Caco-2 (cell line): ENCODE results near the gene SLC22A23. TPM values are rescaled to one million over a fixed set of nuclear protein-coding genes. Genes with fewer than 3 reads are reported as not detected.

Experiments used
- BruUV-seq: library from RNA; stranded (reverse); fragments of 400-500 nt; replicated peaks from 2 replicates; lab custom pipeline; 2021; lab: Mats Ljungman, UMichigan
- CTCF ChIA-PET: fragments of 300-600 bp; sonication (Branson Sonifier 250); formaldehyde crosslinking; loops from one replicate; lab custom pipeline; 2022; ENCODE audit warnings: antibody characterized with exemption; lab: Charles Lee
- POLR2A ChIA-PET: fragments of 300-600 bp; sonication (Branson Sonifier 250); formaldehyde crosslinking; loops from one replicate; lab custom pipeline; 2022; ENCODE audit warnings: antibody characterized with exemption; lab: Charles Lee
- DNase-seq, 2 experiments: peaks; one replicate each; pipeline versions ENCODE4 v3.0.0 to v3.0.0-alpha.2; 2020 to 2022
- H3K27me3 ChIP-seq: replicated peaks from 2 replicates; pipeline ENCODE4 v1.6.0; 2011; ENCODE audit warnings: low read length; ENCODE audit not compliant: control insufficient read depth, insufficient read depth
- H3K36me3 ChIP-seq: 2 replicates; pipeline ENCODE4 v1.5.1; 2011; ENCODE audit warnings: low read length; ENCODE audit not compliant: control insufficient read depth, insufficient read depth
- H3K4me1 ChIP-seq: fragments of 250-450 bp; sonication (Bioruptor Pico); 2 replicates; pipeline ENCODE4 v1.5.1; 2020; ENCODE audit warnings: mild to moderate bottlenecking
- H3K4me3 ChIP-seq: 2 replicates; pipeline ENCODE4 v1.5.1; 2011; ENCODE audit warnings: low read depth, mild to moderate bottlenecking, control low read depth, low read length
- H3K9me3 ChIP-seq: fragments of 250-450 bp; sonication (Bioruptor Pico); 2 replicates; pipeline ENCODE4 v1.5.1; 2020; ENCODE audit warnings: mild to moderate bottlenecking, moderate library complexity
- H3K27ac Mint-ChIP-seq: one replicate; pipeline ENCODE4 v1.8.0; 2022; ENCODE audit warnings: mixed read lengths; ENCODE audit not compliant: unreplicated experiment
- H3K27me3 Mint-ChIP-seq: one replicate; pipeline ENCODE4 v1.8.0; 2022; ENCODE audit warnings: mixed read lengths; ENCODE audit not compliant: insufficient read depth, unreplicated experiment
- H3K36me3 Mint-ChIP-seq: one replicate; pipeline ENCODE4 v1.8.0; 2022; ENCODE audit warnings: mild to moderate bottlenecking, mixed read lengths; ENCODE audit not compliant: insufficient read depth, unreplicated experiment
- H3K4me1 Mint-ChIP-seq: one replicate; pipeline ENCODE4 v1.8.0; 2022; ENCODE audit warnings: low read depth, mixed read lengths; ENCODE audit not compliant: unreplicated experiment
- H3K4me3 Mint-ChIP-seq: one replicate; pipeline ENCODE4 v1.8.0; 2022; ENCODE audit warnings: mild to moderate bottlenecking, moderate library complexity, mixed read lengths; ENCODE audit not compliant: unreplicated experiment
- H3K9me3 Mint-ChIP-seq: one replicate; pipeline ENCODE4 v1.8.0; 2022; ENCODE audit warnings: mixed read lengths; ENCODE audit not compliant: unreplicated experiment
- intact Hi-C: fragments of 100-400 bp; cut with micrococcal nuclease; formaldehyde crosslinking; loops from one replicate; pipeline ENCODE4 v1.10.0; 2022; ENCODE audit not compliant: unreplicated experiment
- total RNA-seq: library from RNA; stranded (reverse); gene quantifications from 2 replicates; pipeline ENCODE4 v1.2.3, GENCODE V29; 2022
- TF ChIP-seq, protein P1 (sequence below), 2 experiments: fragments of 200-600 bp in 1 of 2; IDR thresholded peaks; 1 replicate in 1 of 2; 2 replicates in 1 of 2; pipeline versions ENCODE4 v1.5.1 to v1.8.0; 2011 to 2022; ENCODE audit warnings: antibody characterized with exemption in 1 of 2, control low read depth in 1 of 2, inconsistent platforms in 1 of 2, low read depth in 1 of 2, low read length in 1 of 2, mild to moderate bottlenecking in 1 of 2, moderate library complexity in 1 of 2; ENCODE audit not compliant: insufficient read depth in 1 of 2, severe bottlenecking in 1 of 2, unreplicated experiment in 1 of 2

Gene SLC22A23
- total RNA-seq, 1 experiment from 2014 or later: 45.5 TPM

DNA sequence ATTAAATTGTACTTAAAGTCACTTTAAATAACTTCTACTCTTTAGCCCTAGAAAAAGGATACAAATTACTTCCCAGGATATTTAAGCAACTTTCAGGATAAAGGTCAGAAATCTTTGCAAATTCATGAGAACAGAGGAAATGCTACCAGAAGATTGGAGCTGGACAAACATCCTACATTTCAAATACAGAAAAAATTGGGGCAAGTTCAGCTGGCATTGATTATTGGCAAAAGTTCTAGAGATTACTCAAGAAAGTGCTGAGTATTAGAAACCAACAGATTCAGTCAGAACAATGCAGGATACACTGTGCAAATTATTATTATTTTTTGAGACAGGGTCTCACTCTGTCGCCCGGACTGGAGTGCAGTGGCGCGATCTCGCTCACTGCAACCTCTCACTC is 6.0 kb downstream of the SLC22A23 start:
- H3K4me1 ChIP-seq: peaks cover 21% of the 10 kb centered on the region
- peaks cover 5% of the 10 kb centered on the region for H3K9me3 ChIP-seq
- no peaks in the 10 kb centered on the region for H3K27me3 ChIP-seq
- ChIA-PET POLR2A (interaction anchor here (0.6 kb wide), 1 partner anchor 612 kb away, joined by 4 read pairs; no protein-coding TSS in a partner anchor), CTCF (no interaction called here)
- DNase-seq: no peak
- Mint-ChIP-seq H3K27ac (no peak overlapping the region), H3K4me3 (no peak overlapping the region), H3K27me3 (no peaks in the 10 kb centered on the region), H3K36me3 (peaks cover 22% of the 10 kb centered on the region), H3K4me1 (peaks cover 10% of the 10 kb centered on the region), H3K9me3 (no peaks in the 10 kb centered on the region)
- H3K36me3 ChIP-seq: 0 out of 2 replicates have a peak, but pooled peaks cover 1% of the 10 kb centered on the region
- BruUV-seq: no TSS peak
- intact Hi-C loops: no loop called here
- TF ChIP-seq, protein P1, sequence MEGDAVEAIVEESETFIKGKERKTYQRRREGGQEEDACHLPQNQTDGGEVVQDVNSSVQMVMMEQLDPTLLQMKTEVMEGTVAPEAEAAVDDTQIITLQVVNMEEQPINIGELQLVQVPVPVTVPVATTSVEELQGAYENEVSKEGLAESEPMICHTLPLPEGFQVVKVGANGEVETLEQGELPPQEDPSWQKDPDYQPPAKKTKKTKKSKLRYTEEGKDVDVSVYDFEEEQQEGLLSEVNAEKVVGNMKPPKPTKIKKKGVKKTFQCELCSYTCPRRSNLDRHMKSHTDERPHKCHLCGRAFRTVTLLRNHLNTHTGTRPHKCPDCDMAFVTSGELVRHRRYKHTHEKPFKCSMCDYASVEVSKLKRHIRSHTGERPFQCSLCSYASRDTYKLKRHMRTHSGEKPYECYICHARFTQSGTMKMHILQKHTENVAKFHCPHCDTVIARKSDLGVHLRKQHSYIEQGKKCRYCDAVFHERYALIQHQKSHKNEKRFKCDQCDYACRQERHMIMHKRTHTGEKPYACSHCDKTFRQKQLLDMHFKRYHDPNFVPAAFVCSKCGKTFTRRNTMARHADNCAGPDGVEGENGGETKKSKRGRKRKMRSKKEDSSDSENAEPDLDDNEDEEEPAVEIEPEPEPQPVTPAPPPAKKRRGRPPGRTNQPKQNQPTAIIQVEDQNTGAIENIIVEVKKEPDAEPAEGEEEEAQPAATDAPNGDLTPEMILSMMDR (IDR thresholded peaks at IDR 0.05; ENCODE audit: insufficient read depth in 1 of 2, low read depth in 1 of 2, low read length in 1 of 2, severe bottlenecking in 1 of 2, unreplicated experiment in 1 of 2): no peak
- H3K4me3 ChIP-seq: no peak overlapping the region

DNA sequence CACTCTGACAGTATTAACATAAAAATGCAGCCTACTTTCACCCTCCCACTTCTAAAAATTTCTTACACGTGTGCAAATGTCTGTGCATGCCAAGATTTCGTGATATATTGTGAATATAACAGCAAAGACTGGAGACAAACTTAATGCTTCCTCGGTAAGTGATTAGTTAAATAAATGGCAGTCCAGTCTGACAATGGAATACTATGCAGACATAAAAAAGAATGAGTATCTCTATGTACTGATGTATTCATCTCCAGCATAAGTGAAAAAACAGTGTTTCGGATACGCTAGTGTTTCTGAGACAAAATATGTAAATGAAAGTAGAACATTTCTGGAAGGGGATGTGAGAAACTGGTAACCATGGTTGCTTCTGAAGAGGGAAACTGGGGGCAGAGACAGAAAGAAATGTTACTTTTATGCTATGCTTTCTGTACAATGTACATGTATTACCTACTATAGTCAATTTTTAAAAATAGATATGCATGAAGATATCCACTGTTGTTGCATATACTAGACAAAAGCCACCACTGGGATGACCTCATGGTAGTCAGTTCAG is 7.0 kb downstream of the SLC22A23 start:
- no peak overlapping the region for H3K4me3 Mint-ChIP-seq
- no peak for DNase-seq
- Histone ChIP-seq H3K4me3 (no peak overlapping the region), H3K36me3 (0 out of 2 replicates have a peak, but pooled peaks cover 1% of the 10 kb centered on the region), H3K4me1 (peaks cover 28% of the 10 kb centered on the region), H3K9me3 (peaks cover 5% of the 10 kb centered on the region), H3K27me3 (no peaks in the 10 kb centered on the region)
- no peaks in the 10 kb centered on the region for H3K27me3 Mint-ChIP-seq
- ChIA-PET POLR2A (no interaction called here), CTCF (no interaction called here)
- peaks cover 18% of the 10 kb centered on the region for H3K4me1 Mint-ChIP-seq
- BruUV-seq: no TSS peak
- no peak overlapping the region for H3K27ac Mint-ChIP-seq
- H3K9me3 Mint-ChIP-seq: no peaks in the 10 kb centered on the region
- peaks cover 22% of the 10 kb centered on the region for H3K36me3 Mint-ChIP-seq
- TF ChIP-seq, protein P1 (IDR thresholded peaks at IDR 0.05; ENCODE audit: insufficient read depth in 1 of 2, low read depth in 1 of 2, low read length in 1 of 2, severe bottlenecking in 1 of 2, unreplicated experiment in 1 of 2): no peak
- intact Hi-C loops: no loop called here

DNA sequence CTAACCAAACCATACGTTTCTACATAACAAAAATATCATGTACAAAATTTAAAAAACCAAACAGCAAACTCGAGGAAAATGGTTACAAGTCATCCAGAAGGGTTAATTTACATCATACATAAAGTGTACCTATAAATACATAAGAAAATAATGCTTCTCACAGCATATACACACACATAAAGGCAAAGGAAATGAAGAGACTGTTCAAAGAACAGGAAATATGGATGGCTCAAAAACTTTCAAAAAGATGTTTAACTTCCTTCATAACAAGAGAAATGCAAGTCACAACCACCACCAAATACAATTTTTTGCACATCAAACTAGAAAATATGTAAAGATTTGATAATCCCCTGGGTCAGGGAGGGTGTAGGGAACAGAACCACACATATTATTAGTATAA is 7.5 kb downstream of the SLC22A23 start:
- TF ChIP-seq, protein P1 (IDR thresholded peaks at IDR 0.05; ENCODE audit: insufficient read depth in 1 of 2, low read depth in 1 of 2, low read length in 1 of 2, severe bottlenecking in 1 of 2, unreplicated experiment in 1 of 2): no peak
- no peak overlapping the region for H3K27ac Mint-ChIP-seq
- H3K27me3 Mint-ChIP-seq: no peaks in the 10 kb centered on the region
- BruUV-seq: no TSS peak
- Histone ChIP-seq H3K9me3 (peaks cover 5% of the 10 kb centered on the region), H3K4me1 (peaks cover 28% of the 10 kb centered on the region), H3K36me3 (0 out of 2 replicates have a peak, but pooled peaks cover 1% of the 10 kb centered on the region), H3K27me3 (no peaks in the 10 kb centered on the region), H3K4me3 (no peak overlapping the region)
- no peak overlapping the region for H3K4me3 Mint-ChIP-seq
- intact Hi-C loops: no loop called here
- ChIA-PET CTCF (no interaction called here), POLR2A (no interaction called here)
- DNase-seq: no peak
- H3K36me3 Mint-ChIP-seq: peaks cover 22% of the 10 kb centered on the region
- H3K9me3 Mint-ChIP-seq: no peaks in the 10 kb centered on the region
- peaks cover 21% of the 10 kb centered on the region for H3K4me1 Mint-ChIP-seq
